HG02678 (cell line): Measurements from ENCODE around the gene LUZP2.
"Not testable (repeated sequence)": the region's sequence is repeated elsewhere in the genome, so short reads cannot be mapped to it uniquely, and the experiment has no call there.

ENCODE experiments used
- ATAC-seq: cut with Tn5 transposase; IDR thresholded peaks from one replicate; pipeline ENCODE4 v1.9.1; 2021; ENCODE audit warnings: mild to moderate bottlenecking, moderate library complexity; ENCODE audit not compliant: unreplicated experiment

Gene LUZP2

DNA sequence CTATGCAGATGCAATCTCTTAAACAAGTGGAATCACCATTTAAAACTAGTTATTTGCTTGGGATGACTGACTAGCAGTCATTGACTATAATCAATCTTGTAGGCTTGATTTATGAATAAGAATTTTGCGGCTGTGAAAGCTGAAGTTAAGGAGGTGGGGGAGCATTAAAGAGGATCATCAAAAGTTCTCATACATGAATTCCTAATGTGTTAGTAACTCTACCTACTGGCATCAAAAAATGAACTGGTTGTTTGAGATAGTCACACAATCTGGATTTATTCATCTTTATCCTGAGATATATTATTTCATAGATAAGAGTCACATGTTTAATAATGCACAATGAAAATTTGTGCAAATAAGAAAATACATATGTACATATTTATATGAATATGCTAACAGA, 393.6 kb downstream of the LUZP2 start:
- no peak for ATAC-seq

DNA sequence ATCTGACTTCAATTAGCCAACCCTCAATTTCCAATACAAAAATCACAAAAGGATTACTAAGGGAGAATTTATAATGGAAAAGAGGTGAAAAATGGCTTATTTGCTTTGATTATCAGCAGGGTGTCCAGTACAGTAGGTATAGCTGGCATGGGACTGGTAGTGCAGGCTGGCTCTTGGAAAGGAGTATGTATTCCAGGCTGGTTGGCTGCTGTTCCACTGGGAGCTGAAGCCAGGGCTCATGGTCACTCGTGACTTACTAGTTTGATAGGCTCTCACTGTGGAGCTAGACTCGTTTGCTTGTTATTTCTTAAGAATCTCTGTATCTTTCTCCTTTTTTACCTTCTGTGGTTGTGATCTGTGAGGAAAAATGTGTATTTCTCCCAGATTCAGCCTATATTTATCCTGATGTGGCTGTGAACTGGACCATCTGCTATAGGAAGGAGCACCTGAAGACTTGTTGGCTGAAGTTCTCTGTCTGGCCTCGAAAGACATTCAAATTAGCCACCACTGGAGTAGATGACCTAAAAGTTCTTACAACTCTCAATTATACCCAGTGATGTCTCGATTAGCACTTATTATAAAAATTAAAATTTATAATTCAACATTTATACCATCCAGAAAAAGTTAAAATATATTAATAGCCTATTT, 395.1 kb downstream of the LUZP2 start:
- ATAC-seq, result not testable (repeated sequence)

DNA sequence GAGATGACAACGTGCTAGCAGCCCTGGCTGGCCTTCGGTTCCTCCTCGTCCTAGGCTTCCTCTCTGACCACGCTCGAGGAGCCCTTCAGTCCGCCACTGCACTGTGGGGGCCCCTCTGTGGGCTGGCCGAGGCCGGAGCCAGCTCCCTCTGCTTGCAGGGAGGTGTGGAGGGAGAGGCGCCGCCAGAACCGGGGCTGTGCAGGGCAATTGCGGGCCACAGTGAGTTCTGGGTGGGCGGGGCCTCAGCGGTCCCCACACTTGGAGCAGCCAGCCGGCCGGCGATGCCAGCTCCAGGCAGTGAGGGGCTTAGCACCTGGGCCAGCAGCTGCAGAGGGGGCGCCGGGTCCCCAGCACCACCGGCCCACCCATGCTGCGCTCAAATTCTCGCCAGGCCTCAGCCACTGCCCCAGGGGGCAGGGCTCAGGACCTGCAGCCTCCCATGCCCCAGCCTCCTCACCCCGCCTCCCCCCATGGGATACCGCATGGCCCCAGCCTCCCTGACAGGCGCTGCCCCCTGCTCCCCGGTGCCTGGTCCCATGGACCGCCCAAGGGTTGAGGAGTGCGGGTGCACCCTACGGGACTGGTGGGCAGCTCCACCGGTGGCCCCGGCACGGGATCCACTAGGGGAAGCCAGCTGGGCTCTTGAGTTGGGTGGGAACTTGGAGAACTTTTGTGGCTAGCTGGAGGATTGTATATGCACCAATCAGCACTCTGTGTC, 399.4 kb downstream of the LUZP2 start:
- ATAC-seq, result no peak

DNA sequence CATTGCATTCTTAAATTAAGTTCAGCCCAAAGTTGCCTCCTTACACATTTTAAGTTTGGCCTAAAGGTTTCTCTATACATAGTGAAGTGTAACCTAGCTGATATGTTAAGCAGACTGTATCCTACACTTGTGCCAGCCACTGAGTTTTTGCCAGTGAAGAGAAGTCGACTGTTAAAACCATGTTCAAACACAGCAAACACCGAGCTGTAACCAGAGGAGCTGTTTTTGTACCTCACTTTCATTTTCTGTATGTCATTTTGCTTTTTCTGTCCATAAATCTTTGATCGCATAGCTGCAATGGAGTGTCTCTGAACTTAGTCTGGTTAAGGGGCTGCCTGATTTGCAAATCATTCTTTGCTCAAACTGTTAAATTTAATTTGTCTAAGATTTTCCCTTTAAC, 403.7 kb downstream of the LUZP2 start:
- peak; percentile 68 for ATAC-seq

DNA sequence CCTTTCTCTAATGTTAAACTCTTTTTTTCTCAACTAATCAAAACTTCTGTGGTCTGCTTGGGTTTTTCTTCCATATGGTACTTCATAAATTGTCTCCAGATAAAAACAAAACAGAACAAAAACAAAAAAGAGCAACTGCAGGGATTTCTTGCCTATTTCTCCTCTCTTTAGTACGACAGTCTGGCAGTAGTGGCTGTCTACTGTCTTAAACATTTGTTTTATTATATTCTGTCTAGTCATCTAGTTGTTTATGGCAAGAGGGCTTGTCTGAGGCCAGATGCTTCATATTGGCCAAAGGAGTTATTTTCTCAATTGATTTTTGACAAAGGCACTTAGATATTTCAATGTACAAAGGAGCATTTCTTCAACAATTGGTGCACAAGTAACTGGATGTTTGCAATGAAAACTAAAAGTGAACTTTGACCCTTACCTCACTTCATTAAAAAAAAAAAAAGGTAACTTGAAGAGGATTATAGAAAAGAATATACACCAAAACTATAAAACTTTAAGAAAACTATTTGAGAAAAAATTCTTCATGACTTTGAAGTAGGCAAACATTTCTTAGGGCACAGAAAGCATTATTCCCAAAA, 404.2 kb downstream of the LUZP2 start:
- peak; percentile 22 for ATAC-seq

DNA sequence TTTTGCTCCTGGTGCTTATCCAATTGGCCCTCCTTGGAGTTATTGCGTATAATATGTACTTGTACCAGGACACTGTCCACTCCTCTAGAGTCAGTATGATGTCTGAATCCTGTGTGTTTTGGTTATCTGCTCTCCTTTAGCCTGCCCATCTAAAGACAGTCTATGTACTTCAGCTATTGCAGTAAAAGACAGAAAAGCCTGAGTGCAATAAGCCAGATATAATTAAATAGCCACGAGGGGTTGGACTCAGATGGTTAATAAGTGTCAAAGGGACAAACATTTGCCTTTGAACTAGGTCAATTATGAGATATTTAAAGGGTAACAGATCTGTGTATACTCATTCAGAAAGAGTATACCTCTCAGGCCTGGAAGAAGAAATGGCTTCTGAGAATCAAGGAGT, 406.7 kb downstream of the LUZP2 start:
- no peak for ATAC-seq

DNA sequence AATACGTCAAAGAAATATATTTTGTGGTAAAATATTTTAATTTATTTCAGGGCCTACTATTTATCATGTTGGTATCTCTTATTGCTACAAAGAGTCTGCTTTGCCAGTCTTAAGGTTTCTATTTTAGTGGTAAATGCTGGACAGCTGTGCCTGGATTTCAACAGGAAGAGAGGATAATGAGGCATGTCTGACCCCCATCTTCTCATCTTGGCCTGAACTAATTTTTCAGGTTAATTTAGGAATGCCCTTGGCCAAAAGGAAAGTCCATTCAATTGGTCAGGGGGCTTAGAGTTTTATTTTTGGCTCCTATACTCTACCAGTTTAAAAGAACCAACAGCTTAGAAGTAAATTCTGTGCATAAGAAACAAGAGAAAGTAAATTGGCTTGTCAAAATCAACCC, 428.2 kb downstream of the LUZP2 start:
- no peak for ATAC-seq

DNA sequence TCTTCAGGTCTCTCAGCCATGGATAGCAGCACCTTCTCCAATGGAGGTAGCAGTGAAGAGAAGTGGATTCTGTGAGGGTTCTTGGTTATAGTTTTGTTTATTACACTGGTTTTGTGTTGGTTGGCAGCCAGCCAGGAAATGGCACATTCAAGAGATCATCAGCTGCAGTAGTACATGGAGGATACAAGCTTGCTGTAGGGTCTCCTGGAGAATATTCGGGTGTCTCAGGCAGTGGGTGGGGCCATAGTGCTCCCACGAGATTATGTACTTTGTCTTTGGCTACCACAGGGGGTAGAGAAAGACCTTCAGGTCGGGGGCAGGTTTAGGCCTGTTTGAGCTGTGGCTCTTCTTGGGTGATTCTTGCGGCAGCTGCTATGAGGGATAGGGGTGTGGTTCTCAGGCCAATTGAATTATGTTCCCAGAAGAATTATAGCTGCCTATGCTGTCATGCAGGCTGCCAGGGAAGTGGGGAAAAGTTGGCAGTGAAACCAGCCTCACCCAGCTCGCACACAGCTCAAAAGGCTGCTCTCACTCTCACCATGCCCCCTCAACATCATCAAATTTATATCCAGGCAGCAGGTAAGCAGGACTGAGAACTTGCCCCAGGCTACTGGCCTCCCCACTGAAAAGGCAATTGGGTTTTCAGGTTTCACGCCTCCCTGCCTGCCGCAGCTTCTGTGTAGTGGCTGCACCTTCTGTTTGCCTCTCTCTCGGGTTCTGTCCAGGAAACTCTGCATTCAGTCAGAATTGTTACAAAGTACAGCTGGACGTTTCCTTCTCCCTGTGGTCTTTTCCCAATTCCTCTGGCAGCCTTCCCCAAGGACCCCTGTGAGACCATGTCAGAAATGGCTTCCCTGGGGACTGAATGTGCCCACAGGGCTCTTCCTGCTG, 435.5 kb downstream of the LUZP2 start:
- no peak for ATAC-seq

DNA sequence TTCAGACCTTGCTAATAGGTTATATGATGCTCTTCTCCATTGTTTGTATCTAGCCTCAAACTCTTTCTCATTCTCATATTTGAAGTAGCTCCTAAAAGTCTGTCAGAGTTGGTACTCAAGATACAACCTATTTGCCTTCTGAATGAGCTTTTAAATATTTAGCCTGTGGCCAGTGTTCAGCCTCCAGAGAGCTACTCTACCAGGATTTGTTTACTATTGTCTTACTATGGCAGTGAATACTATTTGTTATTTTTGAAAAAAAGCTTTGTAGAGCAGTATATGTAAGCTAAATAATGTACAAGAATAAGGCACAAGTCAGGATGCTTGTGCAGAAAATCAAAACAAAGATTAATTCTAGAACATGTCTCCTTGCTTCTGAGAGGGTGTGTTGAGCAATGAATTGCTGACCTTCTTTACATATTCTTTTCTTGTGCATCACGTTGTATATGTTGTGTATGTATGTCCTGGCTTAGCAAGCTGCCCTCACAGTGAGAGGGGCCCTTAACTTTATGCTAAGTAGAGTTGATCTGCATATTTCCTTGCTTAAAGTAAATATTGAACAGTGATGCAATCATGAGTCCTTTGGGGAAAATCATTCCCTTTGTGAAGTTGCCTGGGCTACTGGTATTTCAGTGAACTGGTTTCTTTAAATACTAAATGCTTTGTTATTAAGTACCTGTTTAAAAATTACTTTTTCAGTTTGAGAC, 438.0 kb downstream of the LUZP2 start:
- ATAC-seq, result no peak

DNA sequence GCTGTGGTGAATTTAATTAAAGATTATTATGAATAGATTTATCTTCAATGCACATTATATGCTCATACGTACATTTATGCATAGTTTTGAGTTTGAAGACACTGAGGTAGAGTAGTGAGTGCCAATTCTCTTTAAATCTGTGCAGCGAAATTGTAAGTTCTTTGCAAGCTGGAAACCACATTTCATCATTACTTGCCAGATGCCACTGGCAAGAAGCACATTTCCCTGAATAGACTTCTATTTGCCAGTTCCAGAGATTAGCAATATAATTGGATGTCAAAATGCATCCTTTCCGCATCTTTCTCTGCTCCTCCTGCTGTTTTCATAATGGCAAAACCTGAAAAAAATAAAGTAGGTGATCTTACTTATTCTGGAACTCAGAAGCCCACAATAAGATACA, 448.0 kb downstream of the LUZP2 start:
- no peak for ATAC-seq

DNA sequence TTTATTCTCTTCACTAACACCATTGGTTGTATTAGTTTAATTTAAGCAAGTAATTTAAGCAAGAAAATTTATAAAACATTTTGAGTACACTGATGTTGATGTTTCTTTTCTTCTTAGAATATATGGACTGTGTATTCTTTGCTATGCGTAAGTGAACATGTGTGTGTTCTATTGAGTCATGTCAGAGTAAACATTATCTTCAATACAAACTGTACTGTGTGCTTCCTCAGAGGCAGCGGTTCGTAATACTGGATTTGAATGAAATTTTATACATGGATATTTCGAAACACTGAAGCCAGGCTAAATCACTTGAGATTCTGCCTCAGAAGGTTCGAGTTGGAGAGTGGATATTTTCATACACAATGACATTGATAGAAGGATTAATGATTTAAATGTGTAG, 452.6 kb downstream of the LUZP2 start:
- no peak for ATAC-seq

DNA sequence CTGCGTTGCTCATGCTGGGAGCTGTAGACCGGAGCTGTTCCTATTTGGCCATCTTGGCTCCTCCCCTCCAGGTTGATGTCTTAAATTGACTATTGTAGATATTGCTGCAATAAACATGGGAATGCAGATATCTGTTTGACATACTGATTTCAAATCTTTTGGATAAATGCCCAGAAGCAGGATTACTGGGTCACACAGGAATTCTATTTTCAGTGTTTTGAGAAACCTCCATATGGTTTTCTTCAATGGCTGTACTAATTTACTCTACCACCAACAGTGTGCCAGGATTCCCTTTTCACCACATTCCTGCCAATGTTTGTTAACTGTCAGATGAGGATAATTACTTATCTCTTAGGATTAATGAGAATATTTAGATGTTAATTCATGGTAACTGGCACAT, 467.0 kb downstream of the LUZP2 start:
- no peak for ATAC-seq

DNA sequence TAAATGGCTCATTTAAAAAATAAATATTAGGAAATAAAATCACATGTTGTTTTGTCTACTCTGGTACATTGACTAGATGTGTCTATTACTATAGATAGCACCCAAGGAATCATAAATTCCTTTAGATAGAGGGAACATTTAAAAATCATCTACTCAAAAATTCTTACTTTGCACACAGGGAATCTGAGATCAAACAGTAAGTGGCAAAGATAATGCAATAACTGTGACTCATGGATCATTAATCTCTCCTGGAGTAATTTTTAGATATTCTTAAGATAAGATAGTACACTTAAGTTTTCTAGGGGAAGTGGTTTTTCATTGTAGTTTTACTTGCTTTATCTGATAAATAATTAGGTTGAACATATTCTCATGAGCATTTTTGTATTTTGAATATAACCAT, 468.9 kb downstream of the LUZP2 start:
- ATAC-seq, result no peak

DNA sequence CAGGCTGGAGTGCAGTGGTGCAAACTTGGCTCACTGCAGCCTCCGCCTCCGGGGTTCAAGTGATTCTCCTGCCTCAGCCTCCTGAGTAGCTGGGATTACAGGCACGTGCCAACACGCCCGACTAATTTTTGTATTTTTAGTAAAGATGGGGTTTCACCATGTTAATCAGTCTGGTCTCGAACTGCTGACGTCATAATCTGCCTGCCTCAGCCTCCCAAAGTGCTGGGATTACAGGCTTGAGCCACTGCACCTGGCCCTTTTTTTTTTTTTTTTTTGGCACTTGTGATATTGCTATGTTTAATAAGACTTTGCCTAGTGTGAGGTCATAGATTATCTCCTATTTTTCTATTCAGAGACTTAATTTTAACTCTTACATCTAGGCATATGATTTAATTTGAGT, 497.1 kb downstream of the LUZP2 start:
- ATAC-seq, result not testable (repeated sequence)

DNA sequence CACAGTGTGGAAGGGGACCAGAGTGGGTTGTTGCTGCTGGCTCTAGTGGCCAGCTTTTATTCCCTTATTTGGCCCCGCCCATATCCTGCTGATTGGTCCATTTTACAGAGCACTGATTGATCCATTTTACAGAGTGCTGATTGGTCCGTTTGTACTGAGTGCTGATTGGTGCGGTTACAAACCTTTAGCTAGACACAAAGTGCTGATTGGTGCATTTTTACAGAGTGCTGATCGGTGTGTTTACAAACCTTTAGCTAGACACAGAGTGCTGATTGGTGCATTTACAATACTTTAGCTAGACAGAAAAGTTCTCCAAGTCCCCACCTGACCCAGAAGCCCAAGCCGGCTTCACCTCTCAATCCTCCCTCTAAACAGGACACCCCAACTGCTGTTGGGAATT, 503.1 kb downstream of the LUZP2 start:
- ATAC-seq, result not testable (repeated sequence)

DNA sequence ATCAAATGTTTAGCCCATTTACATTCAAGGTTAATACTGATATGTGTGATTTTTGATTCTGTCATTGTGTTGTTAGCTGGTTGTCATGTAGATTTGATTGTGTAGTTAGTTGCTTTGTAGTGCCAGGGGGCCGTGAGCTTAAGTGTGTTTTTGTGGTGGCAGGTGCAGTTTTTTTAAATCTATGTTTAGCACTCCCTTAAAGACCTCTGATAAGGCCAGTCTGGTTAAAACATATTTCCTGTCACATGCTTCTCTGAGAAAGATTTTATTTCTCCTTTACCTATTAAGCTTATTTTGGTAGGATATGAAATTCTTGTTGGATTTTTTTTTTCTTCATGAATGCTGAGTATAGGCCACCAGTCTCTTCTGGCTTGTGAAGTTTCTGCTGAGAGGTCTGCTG, 540.6 kb downstream of the LUZP2 start:
- no peak for ATAC-seq

DNA sequence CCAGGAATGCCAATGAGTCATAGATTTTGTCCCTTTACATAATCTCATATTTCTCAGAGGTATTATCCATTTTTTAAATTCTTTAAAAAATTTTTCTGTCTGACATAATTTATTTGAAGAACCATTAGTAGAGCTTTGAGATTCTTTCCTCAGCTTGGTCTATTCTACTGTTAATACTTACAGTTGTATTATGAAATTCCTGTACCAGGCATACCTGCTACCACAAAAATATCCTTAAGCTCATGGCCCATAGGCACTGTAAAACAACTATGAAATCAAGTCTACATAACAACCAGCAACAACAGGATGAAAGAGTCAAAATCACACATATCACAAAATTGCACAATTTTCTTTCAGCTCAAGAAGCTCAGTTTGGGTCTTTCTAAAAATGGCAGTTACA, 541.3 kb downstream of the LUZP2 start:
- ATAC-seq, result no peak

DNA sequence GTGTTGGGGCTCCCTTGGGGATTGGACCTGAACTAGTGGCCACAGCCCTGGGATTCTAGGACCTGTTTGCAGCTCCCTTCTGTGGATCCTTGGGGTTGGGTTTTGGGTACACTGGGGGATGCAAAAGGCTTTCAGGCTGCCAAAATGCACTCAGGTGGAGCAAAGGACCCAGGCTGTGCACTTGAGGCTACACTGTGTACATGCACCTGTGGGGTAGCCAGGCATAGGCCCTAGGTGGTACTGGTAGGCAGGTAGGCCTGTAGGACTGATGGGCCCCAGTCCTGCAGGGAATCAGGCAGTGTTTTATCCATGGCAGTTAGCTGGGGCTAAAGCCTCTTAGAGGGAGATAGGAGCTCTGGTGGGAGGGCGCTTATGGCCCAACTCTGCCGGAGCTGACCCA, 542.3 kb downstream of the LUZP2 start:
- ATAC-seq, result no peak

DNA sequence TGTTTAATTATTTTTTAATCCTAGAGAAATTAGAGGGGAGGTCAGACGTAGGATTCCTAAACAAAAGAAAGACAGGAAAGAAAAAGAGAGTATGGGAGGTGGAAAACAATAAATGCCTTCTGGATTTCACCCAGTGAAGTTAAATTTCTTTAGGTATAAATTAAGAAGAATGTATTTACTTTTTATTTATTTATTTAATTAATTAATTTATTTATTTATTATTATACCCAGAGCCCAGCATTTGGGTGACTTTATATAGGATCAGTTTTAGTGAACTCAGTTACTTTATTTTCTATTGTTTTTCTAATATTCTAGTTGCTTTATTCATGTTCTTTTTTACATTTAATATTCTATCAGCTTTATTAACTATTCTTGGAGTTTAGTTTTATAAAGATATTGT, 551.8 kb downstream of the LUZP2 start:
- no peak for ATAC-seq

DNA sequence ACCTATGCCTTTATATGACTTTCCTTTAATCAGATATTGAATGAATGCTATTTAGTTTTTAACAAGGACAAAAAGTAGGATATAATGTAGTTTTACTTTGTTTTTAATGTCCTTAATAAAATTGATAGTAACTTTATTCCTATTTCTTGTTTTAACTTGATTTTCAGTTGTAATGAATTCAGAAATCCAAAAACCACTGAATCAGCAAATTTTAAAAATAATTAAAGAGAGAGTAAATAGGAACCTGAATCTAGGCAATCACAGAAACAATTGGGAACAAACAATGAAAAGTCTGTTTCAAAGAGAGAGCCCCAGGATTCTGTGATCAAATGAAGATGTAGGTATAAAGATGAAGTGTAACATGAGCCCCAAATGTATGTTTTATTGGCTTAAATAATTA, 556.0 kb downstream of the LUZP2 start:
- no peak for ATAC-seq

DNA sequence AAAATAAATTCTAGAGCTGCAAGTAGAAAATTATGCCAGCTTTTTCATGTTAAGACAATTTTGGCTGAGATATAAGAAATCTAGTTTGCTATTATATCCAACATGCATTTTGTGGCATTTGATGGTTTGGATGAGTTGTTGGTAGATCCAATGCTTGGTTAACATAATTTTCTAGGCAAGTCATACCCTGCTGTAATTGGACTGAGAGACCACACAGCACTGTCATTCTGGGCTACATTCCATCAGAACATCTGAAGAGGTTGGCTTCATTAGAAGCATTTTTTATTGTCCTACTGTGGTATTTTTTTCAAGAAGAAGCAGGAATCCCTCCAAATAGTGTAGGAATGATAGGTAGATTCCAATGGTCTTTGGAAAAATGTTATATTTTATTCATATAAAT, 561.0 kb downstream of the LUZP2 start:
- no peak for ATAC-seq
